Peyer's patch (tissue), 4 donors: ENCODE data around the gene CNIH4.

ENCODE experiments used
- CTCF ChIP-seq, 6 experiments: fragments of 450-650 bp in 4 of 6; fragments of 200-600 bp in 2 of 6; sonication (generic) in 1 of 6; IDR thresholded peaks; one replicate each; pipeline ENCODE4 v1.5.1; 2017 to 2019; ENCODE audit warnings: antibody characterized with exemption in 6 of 6, mild to moderate bottlenecking in 3 of 6, moderate library complexity in 1 of 6
- POLR2A ChIP-seq, 2 donors: fragments of 450-650 bp; IDR thresholded peaks; one replicate each; pipeline ENCODE4 v1.5.1; 2017; ENCODE audit warnings: antibody characterized with exemption in 2 of 2, mild to moderate bottlenecking in 2 of 2, moderate library complexity in 2 of 2

- no peak for TF ChIP-seq CTCF (IDR thresholded peaks at IDR 0.05)
- no peak for TF ChIP-seq POLR2A (IDR thresholded peaks at IDR 0.05)
Observed at GRCh38 chr1:224321706-224322105, 35.0 kb upstream of the CNIH4 start.
